ENCODE measurements around the gene CENPE.

- peak; percentile 58 to 98 (median 95) for TF ChIP-seq CTCF (IDR thresholded peaks at IDR 0.05)
- TF ChIP-seq POLR2A (IDR thresholded peaks at IDR 0.05): peak; percentile 35 to 50
These were observed 98.3 kb downstream of the CENPE start, which contains the start of gene BDH2 for GRCh38 chr4:103099691-103100392.

Data from Peyer's patch (tissue), 4 donors.